GM21390 (cell line): ENCODE measurements around the gene MYO15B.

Experiments used
- ATAC-seq: cut with Tn5 transposase; IDR thresholded peaks from one replicate; pipeline ENCODE4 v1.9.1; 2021; ENCODE audit not compliant: unreplicated experiment

MYO15B gene

DNA sequence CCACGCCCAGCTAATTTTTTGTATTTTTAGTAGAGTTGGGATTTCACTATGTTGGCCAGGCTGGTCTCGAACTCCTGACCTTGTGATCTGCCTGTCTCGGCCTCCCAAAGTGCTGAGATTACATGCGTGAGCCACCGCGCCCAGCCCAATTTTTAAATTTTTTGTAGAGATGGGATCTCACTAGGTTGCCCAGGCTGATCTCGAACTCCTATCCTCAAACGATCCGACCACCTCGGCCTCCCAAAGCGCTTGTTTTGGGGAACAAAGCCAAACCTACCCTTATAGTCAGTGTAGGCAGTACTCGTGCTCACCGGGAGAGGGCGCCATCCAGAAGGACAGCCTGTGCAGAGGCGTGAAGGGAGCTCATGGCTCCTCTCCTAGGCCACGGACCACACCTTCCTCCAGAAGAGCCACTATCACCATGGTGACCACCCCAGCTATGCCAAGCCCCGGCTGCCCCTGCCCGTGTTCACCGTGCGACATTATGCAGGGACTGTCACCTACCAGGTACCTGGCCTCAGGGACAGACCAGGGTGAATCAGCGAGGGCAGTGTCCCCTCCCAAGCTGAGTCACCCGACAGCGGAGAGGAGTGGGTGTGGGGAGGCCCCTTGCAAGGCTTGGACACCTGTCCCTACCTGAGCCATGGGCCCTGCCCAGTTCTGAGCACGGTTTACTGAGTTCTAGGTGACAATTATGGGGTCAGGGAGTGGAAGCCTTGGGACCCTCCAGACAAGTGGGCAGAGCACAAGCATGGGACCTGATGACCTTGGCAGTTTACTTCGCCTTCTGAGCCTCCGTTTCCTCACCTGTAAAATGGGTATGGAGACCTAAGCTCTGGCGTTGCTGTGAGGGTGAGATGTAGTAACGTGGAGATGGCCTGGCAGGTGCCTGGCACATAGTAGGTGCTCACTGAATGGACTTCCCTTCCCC, 13.7 kb downstream of the MYO15B start:
- ATAC-seq = no peak

DNA sequence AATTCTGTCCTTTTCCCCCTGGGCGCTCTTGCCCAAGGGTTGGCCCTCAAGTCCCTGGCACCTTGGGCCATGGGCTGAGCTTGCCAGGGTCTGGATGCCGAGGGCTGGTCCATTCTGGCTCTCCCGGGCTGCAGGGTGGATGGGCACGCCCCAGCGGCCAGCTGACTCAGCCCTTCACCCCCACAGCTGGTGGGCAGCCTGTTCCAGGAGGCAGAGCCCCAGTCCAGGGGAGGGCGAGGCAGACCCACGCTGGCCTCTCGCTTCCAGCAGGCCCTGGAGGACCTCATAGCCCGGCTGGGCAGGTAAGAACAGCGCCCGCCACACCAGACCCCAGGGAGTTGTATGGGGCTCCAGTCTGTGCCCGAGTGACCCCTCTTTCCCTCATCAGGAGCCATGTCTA, 15.0 kb downstream of the MYO15B start:
- ATAC-seq = no peak

DNA sequence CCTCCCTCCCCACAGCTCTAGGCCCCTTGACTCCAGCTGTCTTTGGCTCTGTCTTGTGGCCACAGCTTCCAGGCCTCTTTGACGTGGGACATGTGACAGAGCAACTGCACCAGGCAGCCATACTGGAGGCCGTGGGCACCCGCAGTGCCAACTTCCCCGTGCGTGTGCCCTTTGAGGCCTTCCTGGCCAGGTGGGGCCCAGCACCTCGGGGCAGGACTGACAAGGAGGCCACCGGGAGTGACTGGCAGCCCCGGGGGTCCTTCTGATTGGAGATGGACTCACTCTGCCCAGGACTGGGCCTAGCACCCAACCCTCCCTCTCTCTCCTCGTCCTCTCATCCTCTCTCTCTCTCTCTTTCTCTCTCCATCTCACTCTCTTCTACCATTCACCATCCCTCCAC, 15.5 kb downstream of the MYO15B start:
- ATAC-seq = no peak

DNA sequence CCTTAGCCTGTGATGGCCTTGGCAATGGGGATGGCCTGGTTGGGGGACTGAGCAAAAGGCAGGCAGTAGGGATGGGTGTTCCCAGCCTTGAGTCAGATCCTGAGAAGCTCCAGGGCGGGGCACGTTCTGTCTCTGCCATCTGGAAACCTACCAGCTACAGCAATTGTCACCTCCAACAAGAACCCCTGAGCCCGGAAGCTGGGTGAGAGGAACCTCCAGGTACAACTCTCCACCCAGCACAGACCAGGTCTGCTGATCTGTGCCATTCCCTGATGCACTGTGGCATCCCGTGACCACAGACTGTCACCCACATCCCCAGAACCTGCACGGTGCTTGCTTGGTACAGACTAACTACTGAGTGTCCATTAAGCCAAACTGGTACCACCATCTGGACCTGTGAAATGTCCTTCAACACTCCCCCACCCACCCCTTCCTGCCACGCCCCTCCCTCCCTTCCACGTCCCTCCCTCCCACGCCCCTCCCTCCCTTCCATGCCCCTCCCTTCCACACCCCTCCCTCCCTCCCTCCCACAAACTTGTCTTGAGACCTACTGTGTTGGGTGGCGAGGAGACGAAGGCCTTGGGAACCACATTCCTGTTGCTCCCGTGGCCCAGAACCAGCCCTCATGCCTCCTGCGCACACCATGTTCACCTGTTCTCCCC, 16.6 kb downstream of the MYO15B start:
- ATAC-seq = no peak

DNA sequence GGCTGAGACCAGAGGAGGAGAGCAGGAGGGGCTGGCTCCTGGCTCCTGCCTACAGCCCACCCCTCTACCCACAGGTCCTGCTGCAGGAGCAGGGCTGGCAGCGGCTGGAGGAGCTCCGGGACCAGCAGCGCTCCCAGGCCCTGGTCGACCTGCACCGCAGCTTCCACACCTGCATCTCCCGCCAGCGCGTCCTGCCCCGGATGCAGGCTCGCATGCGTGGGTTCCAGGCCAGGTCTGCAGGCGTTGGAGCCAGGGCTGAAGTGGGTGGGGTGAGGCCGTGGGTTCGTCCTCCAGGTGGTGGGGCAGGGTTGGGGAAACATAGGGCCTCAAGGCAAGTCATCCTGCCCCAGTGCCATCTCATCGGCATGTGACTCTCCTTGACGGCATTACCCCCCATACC, 18.2 kb downstream of the MYO15B start:
- no peak for ATAC-seq

DNA sequence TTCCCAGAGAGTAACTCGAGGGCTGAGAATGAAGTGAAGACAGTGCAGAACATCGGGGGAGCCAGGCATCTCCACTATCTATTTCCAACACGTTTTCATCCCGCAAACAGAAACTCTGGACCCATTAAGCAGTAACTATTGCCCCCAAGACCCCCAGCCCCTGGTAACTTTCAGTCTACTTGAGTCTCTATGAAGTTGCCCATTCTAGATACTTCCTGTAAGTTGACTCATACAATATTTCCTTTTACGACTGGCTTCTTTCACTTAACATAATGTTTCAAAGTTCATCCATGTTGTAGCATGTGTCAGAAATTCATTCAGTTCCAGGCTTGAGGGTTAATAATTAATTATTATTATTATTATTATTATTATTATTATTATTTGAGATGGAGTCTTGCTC, 19.5 kb downstream of the MYO15B start:
- no peak for ATAC-seq

DNA sequence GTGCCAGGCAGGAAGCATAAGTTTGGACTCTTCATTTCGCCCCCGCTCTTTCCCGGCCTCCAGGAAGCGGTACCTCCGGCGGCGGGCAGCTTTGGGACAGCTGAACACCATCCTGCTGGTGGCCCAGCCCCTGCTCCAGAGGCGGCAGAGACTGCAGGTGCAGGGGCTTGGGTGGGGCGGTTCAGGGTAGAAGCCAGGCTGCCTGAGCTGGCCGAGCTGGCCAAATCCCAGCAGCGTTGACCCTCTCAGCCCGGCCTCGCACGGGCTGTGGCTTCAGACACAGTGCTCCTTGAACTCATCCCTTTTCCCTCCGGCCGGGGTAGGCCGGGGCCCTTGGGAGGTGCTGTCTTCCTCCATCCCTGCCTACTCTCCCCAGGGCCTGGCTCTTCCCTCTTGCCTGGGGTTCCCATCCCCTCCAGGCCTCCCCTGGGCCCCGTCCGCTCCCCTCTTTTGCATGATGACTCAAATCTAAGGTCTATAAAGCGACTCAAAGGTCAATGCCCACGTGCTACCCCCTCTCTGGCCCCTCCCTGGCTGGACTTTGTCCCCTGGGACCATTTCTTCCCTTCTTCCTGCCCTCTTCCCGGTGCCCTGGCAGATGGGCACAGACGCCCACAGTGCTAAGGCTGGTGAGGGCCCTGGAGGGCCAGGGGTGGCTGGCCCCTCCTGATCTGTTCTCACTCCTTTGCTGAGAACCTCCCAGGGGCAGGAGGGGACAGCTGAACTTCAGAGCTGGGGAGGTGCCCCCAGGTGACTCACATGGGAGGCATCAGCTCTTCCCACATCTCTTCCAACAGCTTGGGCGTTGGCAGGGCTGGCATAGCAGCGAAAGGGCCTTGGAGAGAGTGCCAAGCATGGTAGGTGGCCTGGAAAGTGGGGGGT, 22.7 kb downstream of the MYO15B start:
- ATAC-seq = no peak

DNA sequence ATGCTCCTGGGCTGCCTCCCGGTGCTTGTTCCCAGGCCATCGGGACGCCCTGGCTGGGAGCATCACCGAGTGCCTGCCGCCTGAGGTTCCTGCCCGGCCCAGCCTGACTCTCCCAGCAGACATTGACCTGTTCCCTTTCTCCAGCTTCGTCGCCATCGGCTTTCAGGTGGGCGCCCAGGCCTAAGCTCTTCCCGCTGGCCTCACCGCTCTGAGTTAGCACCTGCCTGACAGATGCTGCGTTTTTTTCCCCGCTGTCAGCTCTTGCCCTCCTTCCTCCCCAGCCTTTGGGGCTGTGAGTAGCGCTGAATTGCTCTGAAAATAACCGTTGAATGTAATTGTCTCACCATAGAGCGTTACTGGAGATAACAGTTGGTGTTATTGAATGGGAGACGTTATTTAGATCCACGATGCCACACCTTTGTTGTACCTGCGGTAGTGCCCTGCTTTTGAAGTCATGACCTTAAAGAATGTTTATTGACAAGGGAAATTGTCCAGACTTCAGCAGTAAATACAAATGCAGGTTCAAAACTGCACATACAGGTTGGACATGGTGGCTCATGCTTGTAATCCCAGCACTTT, 24.3 kb downstream of the MYO15B start:
- no peak for ATAC-seq

DNA sequence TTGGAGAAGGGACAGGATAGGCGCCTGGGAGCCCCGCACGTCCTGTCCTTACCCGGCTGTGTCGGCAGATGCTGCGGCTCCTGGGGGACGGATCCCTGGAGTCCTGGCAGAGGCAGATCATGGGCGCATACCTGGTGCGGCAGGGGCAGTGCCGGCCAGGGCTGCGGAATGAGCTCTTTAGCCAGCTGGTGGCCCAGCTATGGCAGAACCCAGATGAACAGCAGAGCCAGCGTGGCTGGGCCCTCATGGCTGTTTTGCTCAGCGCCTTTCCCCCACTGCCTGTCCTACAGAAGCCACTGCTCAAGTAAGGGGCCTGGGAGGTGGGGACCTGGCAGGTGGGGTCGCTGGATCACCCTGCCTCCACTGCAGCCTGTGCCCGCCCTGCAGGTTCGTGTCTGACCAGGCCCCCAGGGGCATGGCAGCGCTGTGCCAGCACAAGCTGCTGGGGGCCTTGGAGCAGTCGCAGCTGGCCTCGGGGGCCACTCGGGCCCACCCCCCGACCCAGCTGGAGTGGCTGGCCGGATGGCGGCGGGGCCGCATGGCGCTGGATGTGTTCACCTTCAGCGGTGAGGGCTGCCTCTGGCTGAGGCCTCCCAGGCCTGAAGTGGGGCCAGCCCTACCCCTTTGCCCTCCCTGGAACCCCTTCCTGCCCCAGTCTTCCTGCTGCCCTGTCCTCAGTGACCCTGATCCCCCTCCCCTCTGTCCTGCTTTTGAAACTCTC, 25.5 kb downstream of the MYO15B start:
- no peak for ATAC-seq

DNA sequence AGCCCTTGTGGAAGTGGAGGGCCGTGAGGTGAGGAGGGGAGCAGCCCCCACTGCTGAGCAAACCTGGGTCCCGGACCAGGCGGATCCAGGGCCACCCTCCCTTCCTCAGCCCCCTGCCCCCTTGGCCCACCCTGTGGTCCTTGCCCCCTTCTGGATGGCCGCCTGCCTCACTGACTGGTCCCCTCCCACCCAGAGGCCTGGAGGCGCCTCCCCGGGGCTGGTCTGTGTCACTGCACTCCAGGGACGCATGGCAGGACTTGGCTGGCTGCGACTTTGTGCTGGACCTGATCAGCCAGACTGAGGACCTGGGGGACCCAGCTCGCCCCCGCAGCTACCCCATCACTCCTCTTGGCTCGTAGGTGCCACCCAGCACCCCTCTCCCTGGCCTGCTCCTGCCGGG, 26.4 kb downstream of the MYO15B start:
- no peak for ATAC-seq

DNA sequence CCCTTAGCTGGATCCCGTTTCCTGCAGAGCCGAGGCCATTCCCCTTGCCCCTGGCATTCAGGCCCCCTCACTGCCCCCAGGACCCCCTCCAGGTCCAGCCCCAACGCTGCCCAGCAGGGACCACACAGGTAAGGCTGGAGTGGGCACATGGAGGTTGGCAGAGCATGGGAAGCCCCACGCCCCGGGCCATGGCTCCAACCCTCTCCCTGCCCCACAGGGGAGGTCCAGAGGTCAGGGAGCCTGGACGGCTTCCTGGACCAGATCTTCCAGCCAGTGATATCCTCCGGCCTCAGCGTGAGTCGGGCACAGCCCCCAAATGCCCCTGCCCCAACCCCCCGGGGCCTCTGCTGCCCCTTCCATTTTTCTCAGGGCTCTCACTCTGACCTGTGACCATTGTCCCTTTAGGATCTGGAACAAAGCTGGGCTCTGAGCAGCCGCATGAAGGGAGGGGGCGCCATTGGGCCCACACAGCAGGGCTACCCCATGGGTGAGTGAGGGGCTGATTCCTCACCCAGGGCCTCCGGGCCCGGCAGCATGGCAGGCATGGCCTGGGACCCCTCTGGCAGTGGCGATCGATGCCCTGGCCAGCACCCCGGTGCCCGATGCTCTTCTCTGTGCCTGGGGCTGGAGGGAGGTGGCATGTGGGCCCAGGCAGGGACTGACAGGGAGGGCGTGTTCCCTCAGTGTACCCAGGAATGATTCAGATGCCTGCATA, 27.1 kb downstream of the MYO15B start:
- ATAC-seq = no peak

DNA sequence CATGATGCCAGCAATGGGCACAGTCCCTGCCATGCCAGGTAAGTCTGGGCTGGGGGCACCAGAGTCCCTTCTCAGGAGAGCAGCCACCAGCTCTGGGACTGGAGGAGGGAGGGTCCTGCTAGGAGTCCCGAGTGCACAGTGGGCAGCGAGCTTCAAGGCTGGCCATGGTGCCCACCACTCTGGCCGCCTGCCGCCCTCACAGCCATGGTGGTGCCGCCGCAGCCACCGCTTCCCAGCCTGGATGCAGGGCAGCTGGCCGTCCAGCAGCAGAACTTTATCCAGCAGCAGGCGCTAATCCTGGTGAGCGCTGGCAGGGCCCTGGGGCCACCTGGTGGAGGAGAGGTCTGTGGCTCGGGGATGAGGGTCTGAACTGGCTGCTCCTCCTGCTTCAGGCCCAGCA, 27.7 kb downstream of the MYO15B start:
- ATAC-seq = no peak

DNA sequence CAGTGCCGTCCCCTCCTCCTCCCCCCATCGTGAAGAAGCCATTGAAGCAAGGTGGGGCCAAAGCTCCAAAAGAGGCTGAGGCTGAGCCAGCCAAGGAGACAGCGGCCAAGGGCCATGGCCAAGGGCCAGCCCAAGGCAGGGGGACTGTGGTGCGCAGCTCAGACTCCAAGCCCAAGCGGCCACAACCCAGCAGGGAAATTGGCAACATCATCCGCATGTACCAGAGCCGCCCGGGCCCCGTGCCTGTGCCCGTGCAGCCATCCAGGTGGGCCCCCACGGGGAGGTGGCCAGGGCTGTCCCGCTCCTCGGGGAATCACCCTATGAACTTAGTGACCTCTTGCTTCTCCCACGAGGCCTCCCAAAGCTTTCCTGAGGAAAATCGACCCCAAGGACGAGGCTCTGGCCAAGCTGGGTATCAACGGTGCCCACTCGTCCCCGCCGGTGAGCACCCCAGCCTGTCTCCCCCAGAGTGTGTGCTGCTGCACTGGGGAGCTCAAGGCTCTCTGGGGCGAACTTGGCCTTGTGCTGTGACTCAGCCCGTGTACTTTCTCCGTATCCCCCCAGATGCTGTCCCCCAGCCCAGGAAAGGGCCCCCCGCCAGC, 29.0 kb downstream of the MYO15B start:
- no peak for ATAC-seq

DNA sequence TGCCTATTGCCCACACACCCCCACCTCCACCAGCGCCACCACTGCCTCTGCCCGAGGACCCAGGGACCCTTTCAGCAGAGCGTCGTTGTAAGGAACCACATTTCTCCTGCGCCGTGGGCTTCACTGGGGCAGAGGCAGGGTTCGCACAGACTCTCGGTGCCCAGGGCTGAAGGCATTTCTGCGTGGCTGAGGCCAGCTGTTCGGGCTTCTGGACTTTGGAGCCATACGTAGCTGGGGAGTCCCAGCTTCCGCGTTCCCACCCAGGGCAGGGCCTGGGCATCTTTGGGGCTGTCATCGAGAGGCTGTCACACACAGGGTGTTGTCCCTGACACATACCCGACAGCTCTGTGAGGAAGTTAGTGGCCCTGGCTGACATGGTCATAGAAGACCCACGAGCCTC, 29.6 kb downstream of the MYO15B start:
- ATAC-seq = no peak

DNA sequence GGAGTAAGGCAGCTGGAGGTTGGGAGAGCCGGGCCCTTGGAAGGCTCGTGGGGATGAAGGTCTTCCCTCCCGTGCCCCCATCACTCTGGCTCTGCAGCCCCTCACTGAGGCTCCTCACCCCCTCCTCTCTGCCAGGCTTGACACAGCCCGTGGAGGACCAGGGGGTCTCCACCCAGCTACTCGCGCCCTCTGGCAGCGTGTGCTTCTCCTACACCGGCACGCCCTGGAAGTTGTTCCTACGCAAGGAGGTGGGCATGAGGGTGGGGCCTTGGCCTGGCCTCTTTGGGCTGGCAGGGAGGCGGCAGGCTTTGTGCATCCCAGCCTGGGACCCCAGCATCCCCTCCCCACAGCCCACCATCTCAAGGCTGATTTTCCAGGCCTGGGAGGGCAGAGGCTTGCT, 30.1 kb downstream of the MYO15B start:
- no peak for ATAC-seq

DNA sequence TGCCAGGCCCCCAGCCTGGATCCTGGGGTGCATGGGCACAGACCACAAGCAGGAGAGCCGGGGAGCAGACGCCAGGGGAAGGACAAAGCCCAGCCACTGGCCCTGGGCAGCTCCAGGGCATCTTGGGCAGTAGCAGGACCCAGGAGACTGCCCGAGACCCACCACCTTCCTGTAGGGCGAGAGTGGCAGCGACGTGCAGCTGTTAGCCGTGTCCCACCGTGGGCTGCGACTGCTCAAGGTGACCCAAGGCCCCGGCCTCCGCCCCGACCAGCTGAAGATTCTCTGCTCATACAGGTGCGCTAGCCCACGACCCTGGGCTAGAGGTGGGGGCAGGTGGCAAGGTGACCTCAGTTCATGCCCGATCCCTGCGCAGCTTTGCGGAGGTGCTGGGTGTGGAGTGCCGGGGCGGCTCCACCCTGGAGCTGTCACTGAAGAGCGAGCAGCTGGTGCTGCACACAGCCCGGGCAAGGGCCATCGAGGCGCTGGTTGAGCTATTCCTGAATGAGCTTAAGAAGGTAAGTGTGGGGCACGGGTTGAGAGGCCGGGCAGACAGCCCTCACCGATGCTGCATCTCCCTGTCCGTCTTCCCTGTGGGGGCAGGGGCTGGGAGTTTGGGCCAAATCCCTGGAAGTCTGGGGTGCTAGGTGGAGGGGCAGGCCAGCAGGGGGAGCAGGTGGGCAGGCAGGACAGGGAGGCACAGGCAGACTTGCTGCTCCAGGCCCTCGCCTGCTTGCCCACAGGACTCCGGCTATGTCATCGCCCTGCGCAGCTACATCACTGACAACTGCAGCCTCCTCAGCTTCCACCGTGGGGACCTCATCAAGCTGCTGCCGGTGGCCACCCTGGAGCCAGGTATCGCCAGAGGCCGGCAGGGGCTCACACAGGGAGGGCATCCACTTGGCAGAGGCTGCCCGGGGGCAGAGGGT, 32.2 kb downstream of the MYO15B start:
- ATAC-seq = no peak

DNA sequence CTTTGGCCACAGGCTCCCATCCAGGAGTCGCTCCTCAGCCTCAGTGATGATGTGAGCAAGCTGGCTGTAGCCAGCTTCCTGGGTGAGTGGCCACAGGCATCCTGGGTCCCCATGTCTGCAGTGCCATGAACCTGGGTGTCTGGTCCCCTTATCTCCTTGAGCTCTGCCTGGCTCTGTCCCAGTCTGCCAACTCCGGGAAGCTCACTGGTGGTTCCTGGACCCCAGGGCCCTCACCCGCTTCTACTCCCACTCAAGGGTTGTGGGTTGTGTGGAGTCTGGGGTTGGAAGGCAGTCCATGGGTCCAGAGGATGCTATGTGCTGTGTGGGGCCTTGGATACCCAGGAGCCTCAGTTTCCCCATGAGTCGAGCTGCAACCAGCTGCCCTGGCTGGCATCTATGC, 33.9 kb downstream of the MYO15B start:
- no peak for ATAC-seq

DNA sequence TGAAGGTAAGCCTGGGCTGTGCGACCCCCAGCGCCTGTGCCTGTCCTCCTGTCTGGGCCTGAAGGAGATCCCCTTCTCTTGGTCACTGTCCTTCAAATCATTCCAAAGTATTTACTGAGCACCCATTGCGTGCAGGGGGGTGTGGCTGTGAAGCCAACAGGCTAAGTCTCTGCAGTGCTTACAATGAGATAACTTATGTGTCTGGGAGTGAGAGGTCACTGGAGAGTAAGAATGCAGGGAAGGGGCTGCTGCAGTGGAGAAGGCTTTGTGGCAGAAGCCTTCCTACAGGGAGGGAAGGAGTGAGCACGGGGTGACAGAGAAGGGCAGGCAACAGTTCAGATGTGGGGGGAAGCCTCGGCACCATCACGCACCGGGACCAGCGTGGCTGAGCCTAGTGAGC, 34.5 kb downstream of the MYO15B start:
- ATAC-seq = no peak
